GM18517 (cell line): ENCODE measurements around the gene ACSS1.

Experiments
- ATAC-seq: cut with Tn5 transposase; IDR thresholded peaks from one replicate; pipeline ENCODE4 v1.9.1; 2021; ENCODE audit warnings: mild to moderate bottlenecking, moderate library complexity; ENCODE audit not compliant: unreplicated experiment

ACSS1 gene

DNA sequence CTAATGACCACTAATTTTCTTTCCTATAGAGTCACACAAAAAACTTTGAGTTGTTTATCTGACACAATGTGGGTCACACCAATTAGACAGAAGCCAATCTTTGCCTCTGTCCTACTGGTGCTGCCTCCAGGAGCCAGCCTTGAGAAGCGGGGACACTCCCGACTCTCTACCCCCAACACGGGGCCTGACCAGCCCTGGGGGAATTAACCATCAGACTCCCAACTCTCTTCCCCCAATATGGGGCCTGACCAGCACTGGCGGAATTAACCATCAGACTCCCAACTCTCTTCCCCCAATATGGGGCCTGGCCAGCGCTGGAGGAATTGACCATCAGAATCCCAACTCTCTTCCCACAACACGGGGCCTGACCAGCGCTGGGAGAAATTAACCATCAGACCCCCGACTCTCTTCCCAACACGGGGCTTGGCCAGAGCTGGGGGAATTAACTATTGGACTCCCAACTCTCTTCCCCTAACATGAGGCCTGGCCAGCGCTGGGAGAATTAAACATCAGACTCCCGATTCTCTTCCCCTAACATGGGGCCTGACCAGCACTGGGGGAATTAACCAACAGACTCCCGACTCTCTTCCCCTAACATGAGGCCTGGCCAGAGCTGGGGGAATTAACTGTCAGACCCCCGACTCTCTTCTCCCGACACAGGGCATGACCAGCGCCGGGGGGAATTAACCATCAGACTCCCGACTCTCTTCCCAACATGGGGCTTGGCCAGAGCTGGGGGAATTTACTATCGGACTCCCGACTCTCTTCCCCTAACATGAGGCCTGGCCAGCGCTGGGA, 96.4 kb downstream of the ACSS1 start:
- ATAC-seq: no peak

DNA sequence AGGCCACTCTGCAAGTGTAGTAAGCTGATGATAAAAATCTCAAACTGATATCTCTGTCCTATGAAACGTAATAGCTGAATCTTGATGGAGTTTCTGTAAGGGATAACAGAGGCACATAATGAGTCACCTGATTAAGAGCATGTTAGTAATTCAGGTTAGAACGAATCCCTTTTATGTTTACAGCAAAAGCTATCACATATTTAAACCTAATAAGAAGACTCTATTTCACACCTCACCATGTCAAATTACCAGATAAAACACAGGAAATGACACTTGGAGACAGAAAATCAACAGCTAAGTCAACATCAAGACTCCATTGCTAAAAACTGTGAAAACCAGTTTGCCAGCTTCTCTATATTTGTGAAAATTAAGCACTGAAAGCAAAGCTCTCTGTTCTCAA, 97.1 kb downstream of the ACSS1 start:
- ATAC-seq: no peak

DNA sequence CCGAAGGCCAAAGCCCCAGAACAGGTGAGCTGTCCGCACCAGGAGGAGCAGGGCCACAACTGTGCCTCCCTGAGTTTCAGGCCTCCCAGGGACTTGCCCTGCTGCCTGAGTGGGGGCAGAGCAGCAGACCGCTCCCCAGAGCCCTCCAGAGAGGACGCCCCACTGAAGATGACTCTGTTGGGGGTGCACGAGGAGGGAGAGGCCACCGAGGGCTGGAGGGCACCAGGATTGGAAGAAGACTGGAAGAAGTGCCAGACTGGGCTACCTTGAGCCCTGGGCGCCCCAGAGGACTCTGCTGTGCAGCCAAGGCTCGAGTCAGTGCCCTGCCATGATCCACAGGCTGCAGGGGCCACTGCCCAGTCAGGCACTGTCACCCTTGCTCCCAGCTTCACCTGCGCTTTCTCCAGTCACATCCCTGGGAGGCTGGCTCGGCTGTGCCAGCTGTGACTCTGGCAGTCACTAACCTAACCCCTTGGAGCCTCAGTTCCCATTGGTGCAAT, 97.6 kb downstream of the ACSS1 start:
- no peak for ATAC-seq

- no peak for ATAC-seq
Observed at GRCh38 chr20:24959591-24960301, 98.2 kb downstream of the ACSS1 start.

DNA sequence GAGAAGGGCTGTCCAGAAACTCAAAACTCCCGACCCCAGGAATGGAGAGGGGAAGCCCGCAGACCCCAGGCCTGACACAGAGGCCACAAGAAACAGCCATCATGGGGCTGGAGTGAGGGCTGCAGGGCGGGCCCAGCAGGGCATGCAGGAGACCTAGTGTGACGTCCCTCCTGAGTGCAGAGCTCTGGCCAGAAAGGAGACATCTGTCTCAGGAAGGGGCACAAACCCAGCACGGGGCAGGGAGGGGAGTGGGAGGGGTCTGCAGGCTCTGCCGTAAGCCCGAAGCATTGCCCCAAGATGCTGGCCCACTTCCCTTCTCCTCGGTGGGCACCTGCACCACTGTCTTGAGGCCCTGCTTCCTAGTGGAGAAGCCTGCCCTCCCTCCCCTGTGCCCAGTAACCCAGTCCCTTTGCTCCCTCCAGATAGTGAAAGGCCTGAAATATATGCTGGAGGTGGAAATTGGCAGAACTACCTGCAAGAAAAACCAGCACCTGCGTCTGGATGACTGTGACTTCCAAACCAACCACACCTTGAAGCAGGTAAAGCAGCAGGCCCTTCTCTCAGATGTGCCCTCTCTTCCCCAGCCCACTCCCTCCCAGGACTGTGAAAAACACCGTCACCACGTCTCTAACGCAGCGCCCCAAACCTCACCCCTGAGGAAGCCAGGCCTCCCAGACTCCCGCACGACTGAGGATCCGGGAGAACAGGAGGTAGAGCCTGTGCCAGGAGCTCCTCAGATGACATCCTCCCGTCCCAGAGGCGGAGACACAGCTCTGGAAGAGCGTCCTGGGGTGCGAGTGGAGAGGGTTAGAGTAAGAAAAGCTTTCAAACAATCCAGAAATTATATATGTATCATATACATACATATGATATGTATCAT, 99.2 kb downstream of the ACSS1 start:
- ATAC-seq: no peak

DNA sequence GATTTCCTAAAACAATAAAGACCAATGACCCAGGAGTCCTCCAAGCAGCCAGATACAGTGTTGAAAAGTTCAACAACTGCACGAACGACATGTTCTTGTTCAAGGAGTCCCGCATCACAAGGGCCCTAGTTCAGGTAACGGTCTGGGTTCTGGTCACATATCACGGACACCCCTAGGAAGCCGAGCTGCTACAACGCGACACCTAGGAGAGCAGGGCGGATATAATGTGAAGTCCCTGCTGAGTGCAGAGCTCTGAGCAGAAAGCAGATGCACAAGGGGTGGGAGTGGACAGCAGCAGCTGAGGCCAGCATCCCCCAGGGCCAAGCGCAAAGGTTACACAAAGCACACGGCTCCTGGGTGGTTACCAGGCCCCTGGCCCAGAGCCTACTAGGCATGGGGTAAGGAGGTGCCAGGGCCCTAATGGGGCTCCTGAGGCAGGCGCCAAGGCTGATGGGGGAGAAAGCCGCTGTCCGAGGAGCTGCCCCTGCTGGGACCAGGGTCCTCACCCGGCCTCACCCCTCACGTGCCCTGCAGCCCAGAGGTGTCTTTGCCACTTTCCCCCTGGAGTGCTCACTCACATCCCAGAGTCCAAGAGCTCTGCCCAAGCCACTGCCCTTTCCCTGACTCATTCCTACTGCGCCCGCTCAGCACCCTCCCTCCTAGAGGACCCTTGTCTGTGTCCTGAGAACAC, 100.5 kb downstream of the ACSS1 start:
- ATAC-seq: no peak
